Activated CD4-positive, CD25-positive, alpha-beta regulatory T cell (primary cell): ENCODE results near the gene RAC3.

Experiments
- DNase-seq, 4 experiments: peaks; one replicate each; lab custom pipeline; 2025; lab: John Stamatoyannopoulos, UW

RAC3 gene

DNA sequence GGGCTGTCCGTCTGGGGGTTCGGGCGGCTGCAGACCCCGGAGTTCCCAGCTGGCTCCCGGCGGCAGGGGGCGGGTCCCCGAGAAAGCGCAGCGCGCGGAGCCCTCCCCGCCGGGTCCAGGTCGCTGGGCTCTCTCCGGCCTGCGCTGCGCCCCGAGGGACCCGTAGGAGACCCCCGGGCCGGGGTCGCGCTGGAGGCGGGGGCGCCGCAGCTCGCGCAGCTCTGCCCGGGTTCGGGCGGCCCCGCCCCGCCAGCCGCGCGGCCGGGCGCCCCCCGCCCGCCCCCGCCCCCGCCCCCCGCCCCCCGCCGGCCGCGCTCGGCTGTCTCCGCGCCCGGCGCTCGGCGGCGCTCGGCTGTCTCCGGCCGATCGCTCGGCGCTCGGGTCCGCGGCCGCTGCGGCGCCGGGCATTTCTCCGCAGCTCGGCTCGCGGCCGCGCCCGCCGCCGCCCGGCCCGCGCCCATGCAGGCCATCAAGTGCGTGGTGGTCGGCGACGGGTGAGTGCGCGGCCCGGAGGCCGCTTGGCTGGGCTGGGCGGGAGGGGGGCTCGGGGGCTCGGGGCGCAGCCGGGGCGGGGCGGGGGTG is at the start of gene RAC3:
Gene RAC3 (plus strand): TSS at position 376 of the 582 bp plus-strand sequence. CDS start 84 bp downstream, at position 460.
- no peak for DNase-seq

- no peak for DNase-seq
These were observed 48.4 kb upstream of the RAC3 start for GRCh38 chr17:81983011-81983638.

- DNase-seq, result no peak
These were observed 47.7 kb upstream of the RAC3 start for GRCh38 chr17:81983639-81984373.

- no peak for DNase-seq
These were observed 46.6 kb upstream of the RAC3 start for GRCh38 chr17:81984773-81985410.

- no peak for DNase-seq
These were observed 44.9 kb upstream of the RAC3 start for GRCh38 chr17:81986606-81987005.

DNA sequence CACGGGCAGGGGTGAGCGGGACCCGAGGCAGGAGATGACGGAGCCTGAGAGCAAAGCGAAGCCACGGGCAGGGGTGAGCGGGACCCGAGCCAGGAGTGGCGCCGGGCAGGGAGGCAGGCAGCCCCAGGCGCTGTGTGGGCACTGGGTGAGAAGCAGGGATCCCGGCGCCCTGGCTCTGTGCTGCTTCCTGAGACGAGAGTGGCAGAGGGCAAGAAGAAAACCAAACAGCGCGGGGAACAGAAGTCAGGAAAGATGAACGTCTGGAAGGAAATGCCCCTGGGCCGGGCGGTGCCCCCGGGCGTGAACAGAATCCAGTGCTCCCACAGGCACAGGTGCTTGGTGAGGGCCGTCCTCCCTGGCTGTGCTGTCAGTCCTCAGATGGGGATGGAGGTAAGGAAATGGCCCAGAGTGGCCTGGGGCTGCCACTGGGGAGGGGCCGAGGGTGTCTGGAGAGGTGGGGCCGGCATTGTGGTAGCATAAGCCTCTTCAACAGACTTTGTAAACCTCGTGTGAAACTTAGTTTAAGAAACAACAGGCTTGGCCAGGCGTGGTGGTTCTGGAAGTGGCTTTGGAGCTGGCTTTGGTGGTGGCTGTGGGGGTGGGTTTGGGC is 44.2 kb upstream of the RAC3 start:
- no peak for DNase-seq

- DNase-seq, result no peak
These were observed 40.4 kb upstream of the RAC3 start for GRCh38 chr17:81990836-81991683.

GRCh38 chr17:81991684-81992305 is 39.7 kb upstream of the RAC3 start:
- no peak for DNase-seq

DNA sequence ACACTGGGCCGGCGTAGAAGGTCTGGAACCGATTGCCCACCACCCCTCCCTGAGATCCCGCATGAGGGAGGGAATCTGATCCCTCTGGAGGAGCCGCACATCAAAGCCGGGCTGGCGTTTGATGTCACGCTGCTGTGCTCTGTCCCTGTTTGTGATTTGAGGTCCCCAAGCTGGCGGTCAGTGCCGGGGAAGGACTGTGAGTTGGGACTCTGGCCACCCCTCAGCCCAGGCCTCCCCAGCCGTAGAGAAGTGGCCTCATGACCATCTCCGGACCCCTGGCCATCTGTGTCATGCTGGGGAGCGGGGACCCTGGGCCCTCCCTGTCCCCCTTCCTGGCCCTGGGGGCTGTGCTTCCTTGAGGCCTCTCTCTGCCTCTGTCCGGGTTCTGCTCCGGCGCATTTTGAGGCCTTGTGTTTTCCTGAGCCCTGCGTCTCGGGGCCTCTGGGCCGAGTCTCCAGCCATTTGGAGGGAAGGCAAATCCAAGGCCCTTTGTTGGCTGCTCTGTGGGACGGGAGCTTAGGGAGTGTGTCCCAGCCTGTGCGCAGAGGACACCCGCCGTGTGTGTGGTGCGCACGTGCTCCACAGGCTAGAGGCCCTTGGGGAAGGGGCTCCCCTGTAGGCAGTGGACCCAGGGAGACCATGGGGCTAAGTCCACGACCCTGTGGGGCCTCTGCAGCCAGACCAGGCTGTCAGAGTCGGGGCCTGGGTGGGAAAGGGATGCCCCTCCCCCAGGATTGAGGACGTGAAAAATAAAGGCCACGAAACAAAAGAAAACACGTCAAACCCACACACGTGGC is 39.0 kb upstream of the RAC3 start:
- DNase-seq, result no peak

DNA sequence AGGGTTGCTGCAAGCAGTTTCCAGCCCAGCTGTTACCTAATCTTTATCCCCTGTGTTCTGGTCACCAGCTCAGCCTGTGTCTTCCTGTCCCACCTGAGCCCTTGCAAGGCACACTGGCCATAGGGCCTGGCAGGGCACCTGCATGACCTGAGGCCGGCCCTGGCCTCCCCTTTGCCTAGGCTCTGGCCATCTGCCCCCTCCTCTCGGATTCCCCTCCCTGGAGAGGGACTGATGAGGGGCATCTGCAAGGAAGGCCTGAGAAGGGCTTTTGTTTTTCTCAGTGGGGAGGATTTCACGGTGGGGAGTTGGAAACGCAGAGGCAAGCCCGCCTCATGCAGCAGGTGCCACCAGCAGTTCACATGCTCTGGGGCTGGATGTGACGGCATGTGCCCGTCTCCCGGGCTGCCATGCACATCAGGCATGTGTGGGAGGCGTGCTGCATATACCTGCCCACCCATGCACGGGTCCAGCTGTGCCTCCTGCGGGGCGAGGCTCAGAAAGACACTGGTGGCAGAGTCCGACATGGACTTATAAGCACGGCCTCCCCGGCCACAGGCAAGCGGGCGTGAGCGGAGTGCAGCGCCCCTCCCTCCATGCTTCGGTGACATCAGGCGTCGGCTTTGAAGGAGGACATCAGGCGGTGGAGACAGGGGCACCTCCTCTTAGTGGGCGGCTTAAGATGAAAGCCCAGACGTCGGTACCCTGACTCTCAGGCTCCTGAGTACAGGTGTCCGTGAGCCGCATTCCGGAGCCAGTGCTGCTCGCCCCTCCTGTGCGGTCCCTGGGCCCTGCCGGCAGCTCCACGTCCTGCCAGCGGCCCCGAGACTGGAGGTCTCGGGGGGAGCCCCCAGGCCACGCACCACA is 37.5 kb upstream of the RAC3 start:
- DNase-seq, result no peak

DNA sequence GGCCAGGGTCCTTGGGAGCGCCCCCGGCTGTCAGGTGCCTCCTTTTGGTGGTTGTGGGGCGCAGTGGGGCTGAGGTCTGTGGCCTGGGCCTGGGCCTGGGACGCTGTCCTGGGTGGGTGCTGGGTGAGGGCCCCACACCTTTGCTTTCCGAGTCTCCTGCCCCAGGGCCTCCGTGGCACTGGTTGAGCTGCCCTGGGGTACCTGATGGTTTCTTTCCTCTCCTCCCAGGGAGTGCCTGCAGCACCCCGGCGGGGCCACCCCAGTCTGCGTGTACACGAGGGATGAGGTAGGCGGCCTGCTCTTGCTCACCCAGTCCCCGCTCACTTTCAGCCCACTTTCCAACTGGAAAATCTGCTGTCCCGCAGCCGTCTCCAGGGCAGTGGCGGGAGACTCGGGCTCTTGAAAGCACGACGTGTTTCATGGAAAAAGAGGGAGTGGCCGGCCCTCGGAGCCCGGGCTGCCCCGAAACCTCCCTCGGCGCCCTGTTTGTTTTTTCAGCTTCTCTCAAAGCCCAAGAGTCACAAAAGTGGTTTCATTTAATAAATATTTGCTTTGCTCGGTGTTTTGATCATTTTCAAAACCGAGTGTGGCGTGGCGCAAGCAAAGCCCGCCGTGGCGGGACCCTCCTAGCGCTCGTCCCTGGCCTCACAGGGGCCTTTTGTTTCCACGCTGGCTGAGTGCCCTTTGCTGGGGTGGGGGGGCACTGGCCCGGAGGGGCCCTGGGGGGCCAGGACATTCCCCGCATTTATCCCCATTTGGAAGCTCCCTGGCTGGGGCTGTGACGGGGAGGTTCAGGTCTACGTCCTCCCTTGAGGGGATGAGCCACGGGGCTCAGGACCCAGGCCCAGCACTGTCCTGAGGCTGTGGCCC is 36.6 kb upstream of the RAC3 start:
- no peak for DNase-seq

DNA sequence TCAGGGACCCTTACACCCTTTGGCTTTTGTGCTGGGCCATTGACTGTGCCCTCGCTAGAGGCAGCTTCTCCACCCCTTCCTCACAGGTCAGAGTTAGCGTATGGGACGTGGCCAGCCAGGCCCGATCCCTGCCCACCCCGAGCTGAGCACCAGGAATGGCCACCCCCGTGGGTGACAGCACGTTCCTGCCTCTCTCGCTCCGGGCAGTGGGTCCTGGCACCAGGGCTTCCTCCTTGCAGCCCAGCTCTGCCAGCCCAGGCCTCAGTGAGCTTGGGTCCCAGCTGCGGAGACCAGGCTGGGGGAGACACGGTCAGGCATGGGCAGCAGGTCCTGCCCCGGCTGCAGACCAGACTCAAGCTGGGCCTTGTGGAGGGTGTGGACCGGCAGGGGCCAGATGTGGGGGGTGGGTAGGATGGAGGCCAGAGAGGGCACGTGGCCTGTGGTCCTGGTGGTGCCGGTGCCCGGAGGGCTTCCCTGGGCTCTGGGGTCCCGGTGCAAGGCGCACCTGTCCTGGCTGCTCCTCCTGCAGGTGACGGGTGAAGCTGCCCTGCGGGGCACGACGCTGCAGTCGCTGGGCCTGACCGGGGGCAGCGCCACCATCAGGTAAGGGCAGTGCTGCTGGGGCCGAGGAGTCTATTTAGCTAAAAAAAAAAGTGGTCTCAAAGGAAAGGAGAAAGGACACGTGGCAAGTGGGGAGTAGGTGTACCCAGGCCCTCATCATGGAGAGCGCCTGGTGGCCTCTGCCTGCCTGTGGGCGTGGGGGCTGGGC is 35.8 kb upstream of the RAC3 start:
- DNase-seq, result no peak

GRCh38 chr17:81996232-81996756 is 35.2 kb upstream of the RAC3 start:
- no peak for DNase-seq

DNA sequence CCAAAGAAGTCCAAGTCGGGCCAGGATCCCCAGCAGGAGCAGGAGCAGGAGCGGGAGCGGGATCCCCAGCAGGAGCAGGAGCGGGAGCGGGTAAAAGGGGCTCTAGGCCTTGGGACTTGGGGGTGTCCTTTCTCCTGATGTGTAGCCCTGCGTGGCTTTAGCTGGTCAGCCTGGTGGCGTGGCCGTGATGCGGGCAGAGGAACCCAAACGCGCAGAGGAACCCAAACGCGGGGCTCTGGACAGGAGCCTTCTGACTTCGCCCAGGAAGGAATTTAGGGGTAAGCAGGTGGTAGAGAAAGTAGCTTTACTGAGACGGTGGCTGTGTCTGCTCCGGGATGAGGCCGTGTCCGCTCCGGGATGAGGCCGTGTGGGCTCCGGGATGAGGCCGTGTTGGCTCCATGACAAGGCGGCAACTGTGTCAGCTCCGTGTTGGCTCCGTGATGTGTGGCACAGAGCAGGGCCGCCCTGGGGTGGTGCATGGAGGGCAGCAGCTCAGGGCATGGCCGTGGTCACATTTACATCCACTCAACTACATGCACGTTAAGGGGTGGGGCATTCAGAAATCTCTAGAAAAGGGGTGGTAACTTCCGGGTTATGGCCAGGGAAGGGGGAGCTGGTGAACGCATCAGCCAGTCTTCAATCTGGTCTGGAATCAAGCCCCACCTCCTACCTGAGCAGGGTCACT is 34.6 kb upstream of the RAC3 start:
- no peak for DNase-seq

DNA sequence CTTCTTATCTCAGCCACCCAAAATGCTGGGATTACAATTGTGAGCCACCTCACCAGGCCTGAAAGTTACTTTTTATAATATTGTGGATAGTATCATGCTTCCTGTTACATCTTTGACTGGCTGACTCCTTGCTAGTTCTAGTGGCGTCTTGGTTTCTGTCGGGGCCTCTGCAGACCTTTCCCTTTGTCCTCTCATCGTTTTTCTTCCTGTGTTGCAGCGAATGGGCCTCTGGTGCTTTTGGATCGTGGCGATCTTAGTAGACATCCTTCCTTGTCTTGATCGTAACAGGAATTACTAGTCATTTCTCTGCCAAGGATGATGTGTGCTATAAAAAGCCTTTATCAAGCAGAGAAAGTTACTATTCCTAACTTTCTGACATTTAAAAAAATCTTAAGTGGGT is 33.3 kb upstream of the RAC3 start:
- DNase-seq, result no peak

GRCh38 chr17:81998691-81999438 is 32.6 kb upstream of the RAC3 start:
- no peak for DNase-seq
